HG03095 (cell line): ENCODE results near the gene OSM.
"Not testable (repeated sequence)": the region's sequence is repeated elsewhere in the genome, so short reads cannot be mapped to it uniquely, and the experiment has no call there.

Experiments
- ATAC-seq: cut with Tn5 transposase; IDR thresholded peaks from one replicate; pipeline ENCODE4 v1.9.1; 2021; ENCODE audit warnings: moderate library complexity; ENCODE audit not compliant: unreplicated experiment

The OSM gene

DNA sequence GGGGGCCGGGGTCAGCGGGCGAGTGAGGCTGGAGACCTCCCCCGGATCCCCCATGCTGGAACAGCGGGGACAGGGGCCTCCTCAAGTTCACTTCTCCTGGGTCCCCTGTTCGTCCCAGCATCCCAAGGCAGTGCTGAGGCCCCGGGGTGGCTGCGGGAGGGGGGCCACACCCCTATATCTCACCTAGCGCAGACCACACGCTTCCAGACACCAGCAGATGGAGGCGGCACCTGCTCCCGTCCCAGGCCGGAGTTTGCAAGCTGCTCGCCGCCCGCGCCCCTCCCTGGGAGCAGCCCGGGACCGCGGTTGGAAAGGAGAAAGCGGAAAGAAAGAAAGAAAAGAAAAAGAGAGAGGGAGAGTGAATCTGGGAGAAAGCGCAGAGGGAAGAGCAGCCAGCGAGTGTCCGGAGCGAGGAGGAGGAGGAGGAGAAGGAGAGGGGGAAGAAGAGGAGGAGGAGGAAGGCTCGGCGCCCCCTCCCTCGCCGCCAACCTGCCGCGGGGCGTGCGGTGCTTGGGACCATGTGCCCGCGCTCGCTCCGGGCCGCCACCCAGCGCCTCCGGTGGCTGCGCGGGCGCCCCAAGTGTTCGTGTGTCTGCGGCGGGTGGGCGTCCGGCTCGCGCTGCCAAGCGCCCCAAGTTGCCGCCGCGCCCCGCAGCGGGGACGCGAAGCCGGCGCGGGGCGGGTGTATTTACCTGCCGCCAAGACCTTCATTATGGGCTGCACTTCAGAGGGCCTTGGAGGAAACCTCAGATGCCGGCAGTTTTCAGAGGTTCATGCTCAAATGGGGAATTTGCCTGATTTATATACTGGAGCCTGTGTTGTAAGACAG is 20.5 kb downstream of the OSM start, which contains the start of gene LIF:
LIF (minus strand) TSS at position 775 of the 829 bp plus-strand sequence; CDS start at position 711, 64 bp downstream.
- no peak for ATAC-seq

DNA sequence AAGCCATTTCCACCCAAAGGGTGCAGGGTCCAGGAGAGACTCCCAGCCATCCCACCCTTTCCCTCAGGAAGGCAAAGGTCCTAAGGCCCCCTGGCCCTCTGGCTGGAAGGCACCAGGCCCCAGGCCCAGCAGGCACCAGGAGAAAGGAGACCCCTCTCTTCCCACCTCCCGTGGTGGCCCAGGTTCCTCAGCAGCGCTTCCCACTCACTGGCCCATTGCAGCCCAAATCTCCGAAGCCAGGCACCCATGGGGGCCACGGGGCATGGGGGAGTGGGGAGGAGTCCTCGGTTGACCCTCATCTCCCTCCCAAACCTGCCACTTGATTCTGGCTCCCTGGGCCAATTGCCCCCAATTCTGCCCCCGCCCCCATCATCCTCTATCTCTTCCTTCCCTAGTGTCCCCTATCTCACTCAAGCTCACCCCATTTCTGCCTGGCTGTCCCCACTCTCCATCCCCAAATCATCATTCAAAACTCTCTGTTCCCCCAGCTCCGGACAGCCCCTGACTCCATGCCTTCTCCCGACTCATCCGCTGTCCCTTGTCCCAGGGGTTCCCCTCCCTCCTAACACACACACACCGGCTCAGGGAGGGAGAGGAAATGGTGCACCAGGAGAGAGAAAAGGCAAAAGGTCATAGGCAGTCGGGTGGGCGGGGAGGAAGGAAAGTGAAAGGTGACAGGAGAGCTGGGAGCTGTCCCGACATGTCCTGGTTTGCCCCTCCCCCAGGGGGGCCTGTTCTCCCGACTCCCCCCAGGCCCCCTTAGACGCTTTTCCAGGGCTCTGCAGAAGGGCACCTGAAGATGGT is 21.3 kb downstream of the OSM start:
- no peak for ATAC-seq

DNA sequence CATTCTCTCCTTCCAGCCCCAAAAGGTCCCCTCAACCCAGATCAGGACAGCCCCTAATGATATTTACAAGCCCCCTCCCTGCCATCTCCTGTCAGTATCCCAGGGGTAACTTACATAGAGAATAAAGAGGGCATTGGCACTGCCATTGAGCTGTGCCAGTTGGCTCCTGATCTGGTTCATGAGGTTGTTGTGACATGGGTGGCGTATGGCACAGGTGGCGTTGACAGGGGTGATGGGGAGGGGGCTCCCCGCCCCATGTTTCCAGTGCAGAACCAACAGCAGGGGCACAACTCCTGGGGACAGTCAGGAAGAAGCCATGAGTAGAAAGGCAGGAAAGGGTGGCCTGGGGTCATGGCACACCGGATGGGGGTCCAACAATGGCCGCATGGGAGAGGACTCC is 22.0 kb downstream of the OSM start:
- no peak for ATAC-seq

DNA sequence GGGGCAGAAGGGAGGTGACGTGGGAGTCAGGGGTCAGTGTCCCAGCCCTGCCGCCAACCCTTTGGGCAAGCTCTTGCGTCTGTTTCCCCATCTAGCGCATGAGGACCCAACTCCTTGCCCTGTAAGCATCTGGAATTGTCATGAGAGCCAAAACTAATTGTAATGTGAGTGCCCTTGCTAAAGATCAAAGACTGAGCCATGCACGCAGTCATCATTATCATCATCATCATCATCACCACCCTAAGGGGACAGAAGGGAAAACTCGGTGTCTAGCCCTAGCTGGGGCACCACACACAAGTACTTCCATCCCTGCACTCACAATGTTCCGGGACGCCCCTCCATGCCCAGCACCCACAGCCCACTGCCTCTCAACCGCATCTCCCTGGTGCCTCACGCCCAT is 22.6 kb downstream of the OSM start:
- ATAC-seq: no peak

DNA sequence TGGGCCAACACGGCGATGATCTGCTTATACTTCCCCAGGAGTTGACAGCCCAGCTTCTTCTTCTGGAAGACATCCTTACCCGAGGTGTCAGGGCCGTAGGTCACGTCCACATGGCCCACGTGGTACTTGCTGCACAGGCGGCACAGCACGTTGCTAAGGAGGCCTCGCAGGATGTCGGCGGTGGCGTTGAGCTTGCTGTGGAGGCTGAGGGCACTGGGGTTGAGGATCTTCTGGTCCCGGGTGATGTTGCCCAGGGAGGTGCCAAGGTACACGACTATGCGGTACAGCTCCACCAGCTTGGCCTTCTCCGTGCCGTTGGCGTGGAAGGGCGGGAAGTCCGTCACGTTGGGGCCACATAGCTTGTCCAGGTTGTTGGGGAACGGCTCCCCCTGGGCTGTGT is 23.0 kb downstream of the OSM start:
- no peak for ATAC-seq

DNA sequence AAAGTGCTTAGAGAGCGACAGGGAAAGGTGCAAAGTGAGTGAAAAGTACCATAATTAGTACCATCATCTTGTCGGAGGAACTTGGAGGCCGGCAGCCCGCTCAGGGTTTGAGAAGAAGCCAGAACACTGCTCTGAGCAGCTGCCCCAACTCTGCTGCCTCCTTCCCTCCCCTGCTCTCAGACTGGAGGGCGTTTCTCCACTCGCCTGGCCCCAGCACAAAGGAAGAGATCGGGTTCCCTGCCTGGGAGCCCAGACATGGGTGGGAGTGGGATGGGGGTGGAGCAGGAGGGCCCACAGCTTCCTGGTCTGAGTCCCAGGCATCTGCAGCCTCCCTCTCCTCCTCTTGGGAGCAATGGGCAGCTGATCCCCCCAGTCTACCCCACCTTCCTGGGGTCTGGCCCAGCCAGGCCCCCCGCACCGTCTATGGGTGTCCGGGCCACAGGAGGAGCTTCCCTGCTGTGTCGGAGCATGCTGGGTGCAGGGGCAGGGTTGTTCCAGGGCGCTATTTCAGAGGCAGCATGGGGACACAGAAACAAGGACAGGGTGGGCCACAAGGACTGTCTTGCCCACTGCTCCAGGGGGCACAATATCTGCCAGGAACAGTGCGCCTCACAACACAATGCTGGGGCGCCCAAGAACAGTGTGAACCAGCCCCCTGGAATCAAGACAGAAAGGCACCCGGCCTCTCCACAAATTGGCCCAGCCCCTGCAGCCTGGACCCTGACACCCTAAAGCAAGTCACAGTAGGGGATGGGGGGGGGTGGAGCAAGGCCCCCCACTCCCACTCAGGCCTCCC is 24.9 kb downstream of the OSM start:
- ATAC-seq: no peak

DNA sequence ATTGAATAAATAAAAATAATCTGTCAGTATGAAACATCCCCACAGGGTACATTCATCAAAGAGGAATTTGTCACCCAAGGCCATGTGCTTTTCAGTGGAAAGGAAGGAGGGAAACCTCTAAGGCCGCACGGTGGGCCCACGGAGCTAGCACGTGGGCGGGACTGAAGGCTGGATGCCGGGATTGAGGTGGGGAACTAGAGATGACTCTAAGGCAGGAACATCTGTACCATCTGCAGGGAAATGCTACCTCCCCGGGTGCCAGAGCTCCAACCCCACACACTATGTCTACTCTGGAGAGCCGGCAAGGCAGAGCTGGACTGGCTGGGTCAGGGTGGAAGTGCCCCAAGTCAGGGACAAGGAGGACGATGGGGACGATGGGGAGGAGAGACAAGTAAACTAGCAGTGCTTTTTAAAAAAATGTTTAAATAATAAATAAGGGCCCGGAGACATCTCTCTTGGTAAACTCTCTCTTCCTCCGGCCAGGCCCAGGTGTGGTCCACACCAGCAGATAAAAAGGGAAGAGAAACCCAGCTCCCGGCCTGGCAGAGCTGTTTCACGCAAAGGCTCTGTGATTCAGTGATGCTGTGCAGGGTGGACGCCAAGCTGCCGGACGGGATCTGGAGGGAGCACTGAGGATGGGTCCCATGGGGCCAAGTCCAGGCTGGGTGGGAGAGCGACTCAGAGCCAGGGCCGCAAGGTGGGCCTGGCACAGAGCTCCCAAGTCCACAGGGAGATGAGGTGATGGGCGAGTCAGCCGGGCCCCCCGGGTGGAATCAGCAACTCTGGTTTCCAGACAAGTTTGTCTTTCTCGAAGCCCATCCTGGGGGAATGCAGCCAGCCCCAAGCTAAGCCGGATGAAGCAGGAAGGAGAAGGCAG is 25.9 kb downstream of the OSM start:
- ATAC-seq: no peak

DNA sequence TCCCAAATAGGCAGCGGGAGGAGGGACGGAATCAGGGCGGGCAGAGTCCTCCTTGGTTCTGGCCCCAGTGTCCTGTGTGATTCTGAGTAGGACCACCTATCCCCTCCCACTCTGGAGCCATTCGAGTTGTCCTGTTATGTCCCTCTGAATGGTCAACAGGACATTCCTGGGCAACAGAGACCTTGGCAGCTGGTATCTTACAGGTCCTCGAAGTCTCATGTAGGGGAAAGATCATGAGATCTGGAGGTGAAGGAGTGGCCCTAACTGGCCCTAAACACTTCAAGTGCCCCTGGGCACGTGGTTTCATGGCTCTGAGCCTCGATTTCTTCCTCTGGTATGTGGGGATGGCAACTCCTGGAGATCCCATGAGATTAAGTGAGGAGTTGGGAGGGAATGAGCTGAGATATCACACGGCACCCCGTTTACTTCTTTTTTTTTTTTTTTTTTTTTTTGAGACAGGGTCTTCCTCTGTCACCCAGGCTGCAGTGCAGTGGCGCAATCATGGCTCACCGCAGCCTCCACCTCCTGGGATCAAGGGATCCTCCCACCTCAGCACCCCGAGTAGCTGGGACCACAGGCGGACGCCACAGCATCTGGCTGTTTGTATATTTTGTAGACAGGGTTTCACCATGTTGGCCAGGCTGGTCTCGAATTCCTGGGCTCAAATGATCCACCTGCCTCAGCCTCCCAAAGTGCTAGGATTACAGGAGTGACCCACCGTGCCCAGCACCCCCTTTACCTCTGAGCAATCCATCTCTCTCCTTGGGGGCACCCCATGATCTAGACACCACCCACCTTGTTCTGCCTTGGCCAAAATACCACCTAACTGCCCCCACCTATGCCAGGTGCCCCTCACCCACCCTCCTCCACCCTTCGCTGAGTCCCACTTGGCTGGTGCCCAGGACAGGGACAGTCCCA is 26.9 kb downstream of the OSM start:
- no peak for ATAC-seq

DNA sequence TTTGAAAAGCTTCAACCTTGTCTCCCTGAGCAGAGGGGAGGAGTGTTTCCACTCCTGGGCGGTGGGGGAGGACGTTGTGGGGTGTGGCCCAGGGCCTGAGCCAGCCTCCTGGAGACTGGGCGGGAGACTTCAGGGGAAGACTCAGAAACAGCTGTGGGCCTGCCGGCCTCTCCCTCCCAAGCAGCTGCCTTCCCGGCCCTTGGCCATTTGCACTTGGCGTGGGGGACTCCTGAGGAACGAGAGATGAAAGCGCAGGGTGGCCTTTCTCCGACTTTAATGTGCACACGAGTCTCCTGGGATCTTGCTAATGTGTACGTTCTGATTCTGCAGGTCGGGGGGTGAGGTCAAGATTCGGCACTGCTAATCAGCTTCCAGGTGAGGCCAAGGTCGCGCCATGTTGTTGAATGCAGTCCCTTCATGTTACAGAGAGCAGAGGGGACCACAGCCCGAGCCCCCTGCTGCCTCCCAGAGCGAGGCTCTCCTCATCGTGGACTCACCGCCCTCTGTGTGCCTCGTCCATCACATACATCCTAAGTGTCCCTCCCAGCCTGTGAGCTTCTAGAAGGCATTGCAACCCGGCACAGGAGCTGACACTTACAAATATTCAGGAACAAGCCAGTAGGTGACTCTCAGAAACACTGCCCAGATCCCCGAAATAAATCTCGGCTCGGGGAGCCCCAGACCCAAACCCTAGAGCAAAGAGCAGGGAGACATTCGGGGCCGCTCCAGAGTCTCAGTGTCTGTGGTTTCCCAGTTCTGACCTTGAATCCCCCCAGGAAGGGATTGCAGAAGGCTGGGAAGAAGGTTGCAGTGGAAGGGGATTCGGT is 27.8 kb downstream of the OSM start:
- ATAC-seq: no peak

DNA sequence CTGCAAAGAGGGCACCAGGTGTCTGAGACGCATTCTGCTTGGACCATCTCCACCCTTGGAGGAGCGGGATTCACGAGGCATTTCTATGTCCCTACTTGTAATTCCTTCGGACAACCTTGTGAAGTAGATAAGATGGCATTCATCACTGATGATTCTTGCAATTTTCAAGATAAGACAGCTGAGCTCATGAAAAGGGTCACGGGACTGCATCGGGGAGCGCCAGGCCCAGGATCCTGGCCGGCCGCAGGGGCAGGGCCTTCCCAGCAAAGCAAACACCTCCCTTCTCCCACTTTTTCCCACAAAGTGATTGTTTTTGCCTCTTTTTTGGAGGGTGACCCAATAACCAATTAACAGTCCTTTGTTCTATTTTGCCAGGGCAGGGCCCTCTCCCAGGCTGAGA is 28.5 kb downstream of the OSM start:
- ATAC-seq: no peak

DNA sequence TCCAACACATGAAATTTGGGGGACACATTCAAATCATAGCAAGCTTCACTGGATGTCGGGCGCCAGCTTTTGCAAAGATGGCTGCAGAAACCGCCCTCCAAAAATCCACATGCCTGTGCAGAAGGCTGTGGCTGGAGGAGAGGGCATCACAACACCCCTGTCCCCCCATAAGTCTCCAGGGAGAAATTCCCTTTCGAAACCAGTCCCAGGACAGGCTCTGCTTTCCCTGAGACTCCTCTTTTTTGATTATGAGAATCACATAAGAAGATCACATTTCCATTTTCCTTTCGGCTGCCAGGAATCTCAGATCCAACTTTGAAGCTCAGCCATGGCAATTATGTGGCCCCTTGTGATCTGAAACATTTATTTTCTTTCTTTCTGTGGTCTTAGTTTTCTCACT is 29.8 kb downstream of the OSM start:
- ATAC-seq: no peak

DNA sequence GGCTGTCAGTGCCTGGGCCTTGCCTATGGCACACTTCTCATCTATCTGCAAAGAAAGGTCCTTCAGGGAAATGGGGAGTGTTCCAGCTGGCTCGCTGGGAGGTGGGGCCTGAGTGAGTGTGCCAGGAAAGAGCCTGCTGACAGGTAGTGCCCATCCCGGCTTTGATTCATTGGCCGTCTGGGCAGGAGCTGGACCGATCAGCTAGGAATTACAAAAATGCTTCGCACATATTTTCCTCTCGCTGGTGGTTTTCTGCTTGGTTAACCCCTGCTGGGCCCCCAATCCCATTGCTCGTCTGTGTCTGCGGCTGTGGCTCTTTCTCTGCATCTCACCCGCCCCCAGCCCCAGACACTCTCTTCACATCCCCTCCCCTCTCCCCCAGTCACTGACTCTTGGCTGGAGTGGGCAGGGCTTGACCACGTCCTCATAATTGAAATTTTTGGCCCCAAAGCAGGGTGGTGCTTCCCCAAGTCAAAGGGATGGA is 30.9 kb downstream of the OSM start:
- no peak for ATAC-seq

DNA sequence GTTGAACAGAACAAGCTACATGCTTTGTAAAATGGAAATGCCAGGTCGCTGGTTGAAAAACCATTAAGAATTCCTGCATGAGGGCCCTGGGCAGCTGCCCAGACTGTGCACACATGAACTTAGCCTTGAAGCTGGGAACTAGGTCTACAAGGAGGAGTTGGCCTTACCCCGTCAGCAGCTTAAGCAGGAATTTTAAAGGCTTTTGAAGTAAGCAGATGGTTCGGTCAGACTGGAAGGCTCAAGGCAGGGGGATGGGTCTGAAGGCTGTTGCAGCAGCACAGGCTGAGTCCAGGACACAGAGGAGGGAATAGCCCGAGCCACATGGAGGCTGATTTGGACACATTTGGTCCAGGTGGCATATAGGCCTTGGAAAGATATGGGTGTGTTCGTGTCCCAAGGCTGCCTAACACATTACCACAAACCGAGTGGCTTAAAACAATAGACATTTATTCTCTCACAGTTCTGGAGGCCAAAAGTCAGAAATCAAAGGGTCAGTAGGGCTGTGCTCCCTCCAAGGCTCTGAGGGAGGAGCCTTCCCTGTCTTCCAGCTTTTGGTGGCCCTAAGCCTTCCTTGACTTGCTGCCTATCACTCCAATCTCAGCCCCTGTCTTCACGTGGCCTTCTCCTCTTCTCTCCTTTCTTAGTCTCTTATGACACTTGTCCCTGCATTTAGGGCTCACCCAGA is 31.7 kb downstream of the OSM start:
- no peak for ATAC-seq

DNA sequence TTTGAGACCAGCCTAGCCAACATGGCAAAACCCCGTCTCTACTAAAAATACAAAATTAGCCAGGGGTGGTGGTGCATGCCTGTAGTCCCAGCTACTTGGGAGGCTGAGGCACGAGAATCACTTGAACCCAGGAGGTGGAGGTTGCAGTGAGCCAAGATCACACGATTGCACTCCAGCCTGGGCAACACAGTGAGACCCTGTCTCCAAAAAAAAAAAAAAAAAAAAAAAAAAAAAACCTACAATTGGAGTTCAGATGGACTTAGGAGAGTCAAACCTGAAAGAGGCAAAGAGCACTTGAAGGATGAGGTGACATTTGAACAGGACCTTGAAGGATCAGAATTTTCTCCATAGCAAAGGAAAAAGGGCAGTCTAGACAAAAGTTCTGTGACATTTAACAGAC is 32.3 kb downstream of the OSM start:
- ATAC-seq: not testable (repeated sequence)

DNA sequence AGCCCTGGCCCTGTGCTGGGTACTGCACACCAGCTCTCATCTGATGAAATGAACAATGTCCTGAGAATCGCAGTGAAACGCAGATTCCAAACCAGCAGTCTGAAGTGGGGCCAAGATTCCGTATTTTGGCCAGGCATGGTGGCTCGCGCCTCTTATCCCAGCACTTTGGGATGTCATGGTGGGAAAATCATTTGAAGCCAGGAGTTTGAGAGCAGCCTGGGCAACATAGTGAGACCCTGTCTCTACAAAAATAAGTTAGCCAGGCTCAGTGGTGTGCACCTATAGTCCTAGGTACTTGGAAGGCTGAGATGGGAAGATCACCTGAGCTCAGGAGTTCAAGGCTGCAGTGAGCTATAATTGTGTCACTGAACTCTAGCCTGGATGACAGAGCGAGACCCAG is 33.1 kb downstream of the OSM start:
- ATAC-seq: no peak

DNA sequence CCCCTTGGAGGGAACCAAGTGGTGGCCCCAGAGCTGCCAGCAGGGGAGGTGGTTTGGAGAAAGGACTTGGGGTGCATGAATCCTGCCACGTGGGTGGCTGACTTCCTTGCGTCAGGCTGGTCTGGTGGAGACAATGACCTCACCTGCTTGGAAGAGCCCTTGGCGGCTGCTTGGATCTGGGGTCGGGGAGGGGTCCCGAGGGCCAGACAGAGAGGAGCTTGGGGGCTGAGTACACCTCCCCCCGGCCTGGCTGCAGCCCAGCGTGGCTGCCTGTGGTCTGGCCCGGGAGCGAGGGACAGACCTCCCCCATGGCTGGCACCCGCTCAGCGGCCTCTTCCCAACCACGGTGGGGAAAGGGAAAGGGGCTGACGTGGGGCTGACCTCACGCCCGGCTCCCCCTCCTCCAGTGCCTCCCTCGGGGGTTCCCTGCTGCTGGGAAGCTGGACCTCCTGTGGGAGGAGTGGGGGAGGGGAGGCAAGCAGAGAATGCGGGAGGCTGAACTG is 33.9 kb downstream of the OSM start:
- no peak for ATAC-seq

DNA sequence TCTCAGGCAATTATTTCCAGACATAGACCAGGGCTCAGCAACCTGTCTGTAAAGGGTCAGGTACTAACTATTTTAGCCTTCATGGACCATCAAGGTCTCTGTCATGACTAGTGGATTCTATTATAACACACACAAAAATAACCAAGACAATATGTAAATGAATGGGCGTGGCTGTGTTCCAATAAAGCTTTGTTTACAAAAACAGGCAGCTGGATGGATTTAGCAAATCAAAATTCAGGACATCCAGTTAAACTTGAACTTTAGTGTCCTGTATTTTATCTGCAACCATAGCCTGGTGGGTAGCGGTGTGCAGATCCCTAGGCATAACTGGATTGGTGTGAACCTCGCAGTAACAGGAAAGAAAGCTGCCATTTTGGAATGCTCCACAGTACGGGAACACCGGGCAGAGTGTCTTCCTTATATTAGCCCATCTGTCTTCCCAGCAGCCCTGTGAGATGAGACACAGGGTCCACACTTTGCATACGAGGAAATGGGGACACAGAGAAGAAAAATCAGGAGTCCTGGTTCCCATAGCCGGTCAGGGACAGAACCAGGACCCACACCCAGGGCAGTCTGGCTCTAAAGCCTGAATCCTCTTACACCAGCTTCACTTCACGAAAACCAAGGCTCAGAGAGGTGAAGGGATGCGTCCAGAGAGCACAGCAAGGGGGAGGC is 35.7 kb downstream of the OSM start:
- no peak for ATAC-seq
